ENCODE measurements around the gene PRSS1. TPM values are rescaled to one million over a fixed set of nuclear protein-coding genes. Genes with fewer than 3 reads are reported as not detected.
"Not testable (repeated sequence)": the region's sequence is repeated elsewhere in the genome, so short reads cannot be mapped to it uniquely, and the experiment has no call there.

Gene PRSS1
- total RNA-seq, 3 donors from 2014 or later (not counting 1 experiment from before 2014, with no cell fraction given), result not detected

DNA sequence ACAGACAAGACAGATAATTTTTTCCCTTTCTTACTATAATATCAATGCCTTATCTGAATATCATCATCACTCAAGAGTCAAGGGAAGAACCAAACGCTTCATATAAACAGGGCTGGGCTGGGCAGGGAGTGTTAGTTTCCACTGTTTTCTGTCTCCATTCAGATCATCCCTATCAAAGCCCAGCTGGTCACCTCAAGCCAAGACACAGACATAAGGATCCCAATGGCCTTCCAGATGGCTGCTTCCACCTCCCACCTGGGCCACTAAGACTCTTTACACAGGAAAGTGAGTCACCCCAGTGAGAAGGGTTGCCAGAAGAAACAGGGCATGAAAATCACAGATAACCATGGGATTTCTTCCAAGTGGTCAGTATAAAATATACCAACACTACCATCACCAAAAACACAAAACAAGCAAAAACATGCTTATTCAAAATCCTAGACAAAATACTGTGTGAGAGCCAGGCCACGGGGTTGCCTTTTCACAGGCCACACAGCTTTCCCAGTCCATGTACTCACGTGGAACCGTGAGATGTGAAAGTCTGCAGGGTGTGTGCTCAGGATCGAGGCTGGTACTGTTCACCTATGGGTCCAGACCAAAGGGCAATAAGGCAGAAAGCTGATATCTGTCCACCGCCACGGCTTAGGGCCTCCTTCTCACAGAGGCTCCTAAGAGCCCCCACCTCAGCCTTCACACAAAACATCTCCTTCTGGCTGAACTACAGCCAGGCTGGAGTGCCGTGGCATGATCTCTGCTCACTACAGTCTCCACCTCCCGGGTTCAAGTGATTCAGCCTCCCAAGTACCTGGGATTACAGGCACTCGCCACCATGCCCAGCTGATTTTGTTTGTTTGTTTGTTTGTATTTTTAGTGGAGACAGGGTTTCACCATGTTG is 5.7 kb downstream of the PRSS1 start:
- intact Hi-C loops (cut with micrococcal nuclease), result no loop called here
- ATAC-seq (peak in 1 of 3 donors; percentile 11), DNase-seq (no peak)
- Histone ChIP-seq H3K27ac (ENCODE audit: low read length) (no peak overlapping the region), H3K4me1 (ENCODE audit: control insufficient read depth, insufficient read depth, low read length) (no peaks in the 10 kb centered on the region), H3K27me3 (ENCODE audit: control insufficient read depth, insufficient read depth, low read length) (no peaks in the 10 kb centered on the region), H3K9me3 (ENCODE audit: control insufficient read depth, insufficient read depth, low read length) (no peaks in the 10 kb centered on the region), H3K4me3 (ENCODE audit: low read length) (no peak overlapping the region), H3K36me3 (ENCODE audit: control insufficient read depth, insufficient read depth, low read length) (peaks cover 2% of the 10 kb centered on the region)
- Mint-ChIP-seq H3K27me3 (ENCODE audit: low read depth in 2 of 2) (no peaks in the 10 kb centered on the region), H3K9me3 (no peaks in the 10 kb centered on the region), H3K4me3 (no peak overlapping the region), H3K36me3 (no peaks in the 10 kb centered on the region), H3K27ac (no peak overlapping the region), H3K4me1 (peaks cover 12 to 34% of the 10 kb centered on the region in 2 donors)
- TF ChIP-seq, protein P1, sequence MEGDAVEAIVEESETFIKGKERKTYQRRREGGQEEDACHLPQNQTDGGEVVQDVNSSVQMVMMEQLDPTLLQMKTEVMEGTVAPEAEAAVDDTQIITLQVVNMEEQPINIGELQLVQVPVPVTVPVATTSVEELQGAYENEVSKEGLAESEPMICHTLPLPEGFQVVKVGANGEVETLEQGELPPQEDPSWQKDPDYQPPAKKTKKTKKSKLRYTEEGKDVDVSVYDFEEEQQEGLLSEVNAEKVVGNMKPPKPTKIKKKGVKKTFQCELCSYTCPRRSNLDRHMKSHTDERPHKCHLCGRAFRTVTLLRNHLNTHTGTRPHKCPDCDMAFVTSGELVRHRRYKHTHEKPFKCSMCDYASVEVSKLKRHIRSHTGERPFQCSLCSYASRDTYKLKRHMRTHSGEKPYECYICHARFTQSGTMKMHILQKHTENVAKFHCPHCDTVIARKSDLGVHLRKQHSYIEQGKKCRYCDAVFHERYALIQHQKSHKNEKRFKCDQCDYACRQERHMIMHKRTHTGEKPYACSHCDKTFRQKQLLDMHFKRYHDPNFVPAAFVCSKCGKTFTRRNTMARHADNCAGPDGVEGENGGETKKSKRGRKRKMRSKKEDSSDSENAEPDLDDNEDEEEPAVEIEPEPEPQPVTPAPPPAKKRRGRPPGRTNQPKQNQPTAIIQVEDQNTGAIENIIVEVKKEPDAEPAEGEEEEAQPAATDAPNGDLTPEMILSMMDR (IDR thresholded peaks at IDR 0.05), result no peak
- WGBS (ENCODE audit: insufficient coverage), result 77% methylated on average over 9 of the region's 10 CpGs

DNA sequence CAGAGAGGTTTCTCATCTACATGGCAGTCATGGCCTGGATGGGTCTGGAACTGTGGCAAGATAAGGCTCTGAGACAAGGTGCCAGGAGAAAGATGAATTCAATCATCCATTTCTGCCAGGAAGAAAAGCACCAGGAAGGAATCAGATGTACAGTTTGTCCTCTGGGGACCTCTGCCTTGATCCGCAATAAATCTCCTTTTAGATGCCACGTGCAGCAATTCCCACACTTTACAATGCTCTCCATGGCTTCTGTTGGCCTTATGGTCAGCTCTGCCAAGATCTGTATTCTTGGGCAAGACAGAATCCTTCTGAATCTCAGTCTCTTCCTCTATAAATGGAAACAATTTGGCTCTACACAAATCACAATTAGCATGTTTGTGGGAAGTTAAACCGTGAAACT is 9.0 kb downstream of the PRSS1 start:
- H3K4me1 ChIP-seq (ENCODE audit: control insufficient read depth, insufficient read depth, low read length); DNase-seq; H3K27me3 Mint-ChIP-seq (ENCODE audit: low read depth in 2 of 2); H3K27me3 ChIP-seq (ENCODE audit: control insufficient read depth, insufficient read depth, low read length); H3K9me3 ChIP-seq (ENCODE audit: control insufficient read depth, insufficient read depth, low read length); intact Hi-C loops (cut with micrococcal nuclease); H3K9me3 Mint-ChIP-seq; H3K4me3 ChIP-seq (ENCODE audit: low read length); H3K4me3 Mint-ChIP-seq; H3K36me3 Mint-ChIP-seq; H3K36me3 ChIP-seq (ENCODE audit: control insufficient read depth, insufficient read depth, low read length); ATAC-seq; H3K27ac ChIP-seq (ENCODE audit: low read length): not testable (repeated sequence)
- Mint-ChIP-seq H3K4me1 (peaks cover 6 to 39% of the 10 kb centered on the region in 2 donors), H3K27ac (peak overlapping the region in 1 of 2 donors; percentile 27)
- 83% methylated on average over 2 of the region's 3 CpGs for WGBS (ENCODE audit: insufficient coverage)

DNA sequence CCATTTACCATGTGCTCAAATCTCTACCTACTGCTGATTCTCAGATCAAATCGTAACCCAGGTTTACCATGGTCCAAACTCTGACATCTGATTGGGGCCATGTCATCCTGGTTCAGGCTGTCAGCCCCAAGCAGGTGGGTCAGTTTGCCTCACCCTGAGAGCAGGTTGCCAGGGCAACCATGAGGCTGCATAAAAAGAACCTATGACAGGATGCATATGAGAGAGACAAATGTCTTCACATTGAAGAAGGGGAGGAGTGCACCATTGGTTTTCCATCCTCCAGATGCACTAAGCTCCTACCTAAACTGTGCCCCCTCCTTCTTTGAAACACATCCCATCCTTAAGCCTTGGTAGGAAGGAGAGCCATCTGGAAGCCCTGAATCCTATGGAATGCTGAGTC is 10.2 kb downstream of the PRSS1 start:
- H3K9me3 ChIP-seq (ENCODE audit: control insufficient read depth, insufficient read depth, low read length), result no peaks in the 10 kb centered on the region

DNA sequence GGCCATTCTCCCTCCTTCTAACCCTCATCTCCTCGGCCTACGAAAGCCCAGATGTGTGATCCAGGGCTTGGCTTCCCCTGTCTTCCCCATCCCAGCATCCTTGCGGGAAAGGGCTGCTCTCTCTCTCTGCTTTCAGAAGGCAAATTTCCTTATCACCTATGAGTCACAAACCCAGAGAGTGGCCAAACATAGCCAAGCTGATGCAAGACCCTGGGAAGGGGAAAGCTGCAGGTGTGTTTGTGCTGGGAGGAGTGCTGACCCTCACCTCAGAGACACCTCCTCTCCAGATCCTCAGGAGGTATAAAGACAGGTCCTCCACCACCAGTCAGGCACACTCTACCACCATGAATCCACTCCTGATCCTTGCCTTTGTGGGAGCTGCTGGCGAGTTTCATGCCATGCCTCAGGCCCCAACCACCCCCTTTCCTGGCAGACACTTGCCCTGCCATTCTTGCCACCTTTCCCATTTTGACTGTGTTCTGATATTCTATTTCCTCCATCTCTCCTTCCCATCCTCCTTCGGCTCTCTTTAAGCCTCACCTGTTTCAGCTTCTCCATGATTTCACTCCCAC is 10.9 kb downstream of the PRSS1 start:
- ATAC-seq, result no peak
- Mint-ChIP-seq H3K27me3 (ENCODE audit: low read depth in 2 of 2) (no peaks in the 10 kb centered on the region), H3K27ac (peak overlapping the region in 1 of 2 donors; percentile 50), H3K36me3 (no peaks in the 10 kb centered on the region), H3K4me1 (peaks cover 6 to 32% of the 10 kb centered on the region in 2 donors), H3K4me3 (no peak overlapping the region), H3K9me3 (no peaks in the 10 kb centered on the region)
- WGBS (ENCODE audit: insufficient coverage), result 85% methylated on average over 5 of the region's 5 CpGs
- no peak for DNase-seq
- TF ChIP-seq, protein P1 (IDR thresholded peaks at IDR 0.05), result no peak
- H3K4me1 ChIP-seq (ENCODE audit: control insufficient read depth, insufficient read depth, low read length), result no peaks in the 10 kb centered on the region
- peaks cover 4% of the 10 kb centered on the region for H3K36me3 ChIP-seq (ENCODE audit: control insufficient read depth, insufficient read depth, low read length)
- H3K27me3 ChIP-seq (ENCODE audit: control insufficient read depth, insufficient read depth, low read length), result peaks cover 2% of the 10 kb centered on the region
- H3K4me3 ChIP-seq (ENCODE audit: low read length), result no peak overlapping the region
- intact Hi-C loops (cut with micrococcal nuclease), result no loop called here
- no peak overlapping the region for H3K27ac ChIP-seq (ENCODE audit: low read length)
- H3K9me3 ChIP-seq (ENCODE audit: control insufficient read depth, insufficient read depth, low read length), result no peaks in the 10 kb centered on the region

More for the DNA sequence above, 10.2 kb downstream of the PRSS1 start:
- intact Hi-C loops (cut with micrococcal nuclease), result no loop called here
- Histone ChIP-seq H3K4me3 (ENCODE audit: low read length) (no peak overlapping the region), H3K27ac (ENCODE audit: low read length) (no peak overlapping the region), H3K27me3 (ENCODE audit: control insufficient read depth, insufficient read depth, low read length) (peaks cover 2% of the 10 kb centered on the region), H3K4me1 (ENCODE audit: control insufficient read depth, insufficient read depth, low read length) (no peaks in the 10 kb centered on the region), H3K36me3 (ENCODE audit: control insufficient read depth, insufficient read depth, low read length) (peaks cover 2% of the 10 kb centered on the region)
- Mint-ChIP-seq H3K9me3 (no peaks in the 10 kb centered on the region), H3K36me3 (no peaks in the 10 kb centered on the region), H3K27ac (no peak overlapping the region), H3K4me3 (no peak overlapping the region), H3K27me3 (ENCODE audit: low read depth in 2 of 2) (no peaks in the 10 kb centered on the region), H3K4me1 (peaks cover 6 to 39% of the 10 kb centered on the region in 2 donors)
- DNase-seq (no peak), ATAC-seq (no peak)
- TF ChIP-seq, protein P1 (IDR thresholded peaks at IDR 0.05), result no peak
- 98% methylated on average over 1 of the region's 1 CpG for WGBS (ENCODE audit: insufficient coverage)

DNA sequence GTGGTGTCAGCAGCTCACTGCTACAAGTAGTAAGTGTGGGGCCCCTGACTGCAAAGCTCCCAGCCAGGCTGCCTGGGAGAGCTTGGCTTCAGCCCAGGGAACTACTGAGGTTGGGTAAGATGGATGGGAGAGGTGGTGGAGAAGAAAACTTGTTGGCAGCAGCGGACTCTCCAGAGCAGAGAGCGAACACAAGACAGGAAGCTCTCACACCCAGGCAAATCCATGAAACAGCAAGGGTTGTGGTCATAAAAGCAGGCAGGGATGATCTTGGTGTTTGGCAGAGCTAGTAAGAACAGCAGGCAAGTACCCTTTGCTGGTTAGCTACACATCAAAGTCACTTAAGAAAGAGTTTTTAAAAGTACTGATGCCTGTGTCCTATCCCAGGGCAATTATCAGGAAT is 12.3 kb downstream of the PRSS1 start:
- DNase-seq; H3K9me3 Mint-ChIP-seq; H3K27me3 Mint-ChIP-seq (ENCODE audit: low read depth in 2 of 2); H3K27me3 ChIP-seq (ENCODE audit: control insufficient read depth, insufficient read depth, low read length); H3K27ac ChIP-seq (ENCODE audit: low read length); H3K36me3 ChIP-seq (ENCODE audit: control insufficient read depth, insufficient read depth, low read length); H3K27ac Mint-ChIP-seq; intact Hi-C loops (cut with micrococcal nuclease); H3K4me3 Mint-ChIP-seq; H3K4me3 ChIP-seq (ENCODE audit: low read length); H3K36me3 Mint-ChIP-seq; H3K4me1 ChIP-seq (ENCODE audit: control insufficient read depth, insufficient read depth, low read length); ATAC-seq; H3K9me3 ChIP-seq (ENCODE audit: control insufficient read depth, insufficient read depth, low read length): not testable (repeated sequence)
- WGBS (ENCODE audit: insufficient coverage), result 95% methylated on average over 2 of the region's 2 CpGs
- peaks cover 6 to 35% of the 10 kb centered on the region in 2 donors for H3K4me1 Mint-ChIP-seq

Data from natural killer cell (primary cell).